GM13976 (cell line): Measurements from ENCODE around the gene CNOT4.
A peak's percentile ranks its signal among the peaks of the same experiment; 100 is the strongest.

ENCODE experiments used
- DNase-seq: peaks from one replicate; pipeline ENCODE4 v3.0.0; 2012; ENCODE audit warnings: low spot score
- CTCF ChIP-seq: IDR thresholded peaks from 2 replicates; pipeline ENCODE4 v1.5.1; 2012; ENCODE audit warnings: borderline replicate concordance, mild to moderate bottlenecking; ENCODE audit not compliant: insufficient read depth; ENCODE audit errors: extremely low read depth, missing control alignments, control extremely low read depth
- in situ Hi-C: fragments of 300-500 bp; cut with MboI; formaldehyde crosslinking; loops from one replicate; pipeline ENCODE4 v1.12.0; 2022; ENCODE audit warnings: low sequenced_read_pairs, mixed read lengths, inconsistent platforms; ENCODE audit not compliant: unreplicated experiment

CNOT4 gene

GRCh38 chr7:135509839-135510591 is at the start of gene CNOT4:
Gene CNOT4 (minus strand): TSS chr7:135510102. CDS start chr7:135438331, 71,771 bp downstream.
- in situ Hi-C loops = no loop called here

GRCh38 chr7:135558881-135559280 is 49.0 kb upstream of the CNOT4 start:
- DNase-seq = no peak
- TF ChIP-seq CTCF = no peak
- in situ Hi-C loops = no loop called here

More at GRCh38 chr7:135509839-135510591, at the start of gene CNOT4:
- DNase-seq = peak; percentile 94
- no peak for TF ChIP-seq CTCF

- peak; percentile 82 for DNase-seq
- TF ChIP-seq CTCF = peak; percentile 56
- in situ Hi-C loops = no loop called here
Measured at GRCh38 chr7:135558337-135558767, 48.5 kb upstream of the CNOT4 start.

GRCh38 chr7:135557455-135558336 is 47.8 kb upstream of the CNOT4 start, which contains the start of gene NUP205:
Gene NUP205 (plus strand): TSS chr7:135557917. CDS start chr7:135557945, 28 bp downstream.
- in situ Hi-C loops = no loop called here
- DNase-seq = peak; percentile 78

GRCh38 chr7:135553346-135553745 is 43.4 kb upstream of the CNOT4 start:
- no peak for DNase-seq
- no peak for TF ChIP-seq CTCF
- in situ Hi-C loops = no loop called here

More at GRCh38 chr7:135557455-135558336, 47.8 kb upstream of the CNOT4 start, which contains the start of gene NUP205:
- TF ChIP-seq CTCF = no peak

- no peak for DNase-seq
- TF ChIP-seq CTCF = no peak
- in situ Hi-C loops = no loop called here
Measured at GRCh38 chr7:135552148-135552547, 42.2 kb upstream of the CNOT4 start.
